ENCODE results near the gene TRIM54.

TRIM54 gene, protein sequence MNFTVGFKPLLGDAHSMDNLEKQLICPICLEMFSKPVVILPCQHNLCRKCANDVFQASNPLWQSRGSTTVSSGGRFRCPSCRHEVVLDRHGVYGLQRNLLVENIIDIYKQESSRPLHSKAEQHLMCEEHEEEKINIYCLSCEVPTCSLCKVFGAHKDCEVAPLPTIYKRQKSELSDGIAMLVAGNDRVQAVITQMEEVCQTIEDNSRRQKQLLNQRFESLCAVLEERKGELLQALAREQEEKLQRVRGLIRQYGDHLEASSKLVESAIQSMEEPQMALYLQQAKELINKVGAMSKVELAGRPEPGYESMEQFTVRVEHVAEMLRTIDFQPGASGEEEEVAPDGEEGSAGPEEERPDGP

GRCh38 chr2:27281855-27282559, at the start of gene TRIM54:
TRIM54 (plus strand) TSS chr2:27282429; CDS start chr2:27282732, 303 bp downstream.
- no peak for TF ChIP-seq CTCF (conservative IDR thresholded peaks at IDR 0.05; ENCODE audit: low read length)
- H3K4me3 ChIP-seq (ENCODE audit: low read length) = no peak within 1 kb of the TSS

DNA sequence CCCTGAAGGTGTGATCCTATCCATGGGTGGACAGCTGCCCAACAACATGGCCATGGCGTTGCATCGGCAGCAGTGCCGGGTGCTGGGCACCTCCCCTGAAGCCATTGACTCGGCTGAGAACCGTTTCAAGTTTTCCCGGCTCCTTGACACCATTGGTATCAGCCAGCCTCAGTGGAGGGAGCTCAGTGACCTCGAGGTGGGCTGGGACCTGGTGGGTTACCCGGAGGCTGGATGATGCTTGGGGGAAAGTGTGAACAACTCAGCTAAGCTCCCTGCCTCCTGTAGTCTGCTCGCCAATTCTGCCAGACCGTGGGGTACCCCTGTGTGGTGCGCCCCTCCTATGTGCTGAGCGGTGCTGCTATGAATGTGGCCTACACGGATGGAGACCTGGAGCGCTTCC, 48.9 kb upstream of the TRIM54 start:
- no peak overlapping the region for H3K4me3 ChIP-seq (ENCODE audit: low read length)
- TF ChIP-seq CTCF (conservative IDR thresholded peaks at IDR 0.05; ENCODE audit: low read length) = no peak
- no peak for DNase-seq (ENCODE audit: low read depth)

More at GRCh38 chr2:27281855-27282559, at the start of gene TRIM54:
- DNase-seq (ENCODE audit: low read depth) = no peak

GRCh38 chr2:27236136-27236535, 46.1 kb upstream of the TRIM54 start:
- DNase-seq (ENCODE audit: low read depth) = no peak
- TF ChIP-seq CTCF (conservative IDR thresholded peaks at IDR 0.05; ENCODE audit: low read length) = no peak
- H3K4me3 ChIP-seq (ENCODE audit: low read length) = no peak overlapping the region

GRCh38 chr2:27236626-27237025, 45.6 kb upstream of the TRIM54 start:
- no peak overlapping the region for H3K4me3 ChIP-seq (ENCODE audit: low read length)
- DNase-seq (ENCODE audit: low read depth) = no peak
- TF ChIP-seq CTCF (conservative IDR thresholded peaks at IDR 0.05; ENCODE audit: low read length) = no peak

DNA sequence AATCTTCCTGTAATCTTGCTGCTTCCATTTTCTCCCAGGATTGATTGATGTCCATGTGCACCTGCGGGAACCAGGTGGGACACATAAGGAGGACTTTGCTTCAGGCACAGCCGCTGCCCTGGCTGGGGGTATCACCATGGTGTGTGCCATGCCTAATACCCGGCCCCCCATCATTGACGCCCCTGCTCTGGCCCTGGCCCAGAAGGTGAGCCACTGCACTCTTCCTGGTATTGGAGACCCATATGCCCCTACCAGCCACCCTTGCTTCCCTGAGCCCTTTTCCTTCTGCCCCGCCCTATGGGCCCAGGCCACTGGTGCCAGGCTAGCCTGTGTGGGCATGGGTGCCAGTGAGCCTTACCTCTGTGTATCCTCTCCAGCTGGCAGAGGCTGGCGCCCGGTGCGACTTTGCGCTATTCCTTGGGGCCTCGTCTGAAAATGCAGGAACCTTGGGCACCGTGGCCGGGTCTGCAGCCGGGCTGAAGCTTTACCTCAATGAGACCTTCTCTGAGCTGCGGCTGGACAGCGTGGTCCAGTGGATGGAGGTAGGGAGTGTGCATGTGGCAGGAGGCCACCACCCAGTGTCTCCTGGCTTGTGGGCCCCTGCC, 44.8 kb upstream of the TRIM54 start:
- H3K4me3 ChIP-seq (ENCODE audit: low read length) = no peak overlapping the region
- DNase-seq (ENCODE audit: low read depth) = no peak
- TF ChIP-seq CTCF (conservative IDR thresholded peaks at IDR 0.05; ENCODE audit: low read length) = no peak

- no peak overlapping the region for H3K4me3 ChIP-seq (ENCODE audit: low read length)
- no peak for TF ChIP-seq CTCF (conservative IDR thresholded peaks at IDR 0.05; ENCODE audit: low read length)
- no peak for DNase-seq (ENCODE audit: low read depth)
These were observed 43.3 kb upstream of the TRIM54 start for GRCh38 chr2:27238976-27239375.

Data from AG10803 (cell line).